ENCODE data around the gene NME7. TPM values are rescaled to one million over a fixed set of nuclear protein-coding genes. Genes with fewer than 3 reads are reported as not detected.
"Not testable (repeated sequence)": the region's sequence is repeated elsewhere in the genome, so short reads cannot be mapped to it uniquely, and the experiment has no call there.

Gene NME7
- polyA plus RNA-seq, 4 donors, result 2.2 to 18.8 (median 8.8) TPM

DNA sequence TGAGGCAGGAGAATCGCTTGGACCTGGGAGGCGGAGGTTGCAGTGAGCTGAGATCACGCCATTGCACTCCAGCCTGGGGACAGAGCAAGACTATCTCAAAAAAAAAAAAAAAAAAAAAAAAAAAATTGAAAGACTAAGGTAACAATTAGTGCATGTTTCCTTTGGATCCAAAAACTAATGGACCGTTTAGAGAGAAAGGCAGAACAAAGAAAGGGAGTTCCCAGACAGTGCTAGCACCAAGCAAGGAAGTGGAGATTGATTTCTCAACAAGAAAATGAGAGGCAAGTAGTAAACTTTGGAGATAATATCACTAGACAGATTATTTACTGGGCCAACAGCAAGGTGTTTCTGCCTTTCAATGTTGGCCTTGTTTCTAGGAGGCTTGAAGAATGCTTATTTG, 236.9 kb downstream of the NME7 start:
- 78 to 86% (median 79%) methylated on average over 4 of the region's 4 CpGs for WGBS, 3 donors
- H3K27me3 ChIP-seq (ENCODE audit: control insufficient read depth in 3 of 3, insufficient read depth in 3 of 3, low read length in 3 of 3), result no peaks in the 10 kb centered on the region
- no peak overlapping the region for H3K27ac ChIP-seq (ENCODE audit: low read depth in 1 of 3, low read length in 2 of 3)
- peaks cover 0 to 2% (median 0%) of the 10 kb centered on the region in 3 donors for H3K4me1 ChIP-seq (ENCODE audit: control insufficient read depth in 3 of 3, insufficient read depth in 2 of 3, low read depth in 1 of 3, low read length in 2 of 3)
- no peak for DNase-seq
- no peaks in the 10 kb centered on the region for H3K9me3 ChIP-seq (ENCODE audit: control insufficient read depth in 2 of 2, insufficient read depth in 1 of 2, low read depth in 1 of 2, low read length in 1 of 2)
- no peak overlapping the region for H3K4me3 ChIP-seq (ENCODE audit: low read depth in 1 of 3, low read length in 3 of 3)
- FAIRE-seq, result no peak
- peaks cover 15 to 32% (median 18%) of the 10 kb centered on the region in 3 donors for H3K36me3 ChIP-seq (ENCODE audit: control insufficient read depth in 3 of 3, insufficient read depth in 2 of 3, low read depth in 1 of 3, low read length in 3 of 3)

- Histone ChIP-seq H3K4me1 (ENCODE audit: control insufficient read depth in 3 of 3, insufficient read depth in 2 of 3, low read depth in 1 of 3, low read length in 2 of 3) (peaks cover 0 to 2% (median 0%) of the 10 kb centered on the region in 3 donors), H3K36me3 (ENCODE audit: control insufficient read depth in 3 of 3, insufficient read depth in 2 of 3, low read depth in 1 of 3, low read length in 3 of 3) (peaks cover 20 to 38% (median 21%) of the 10 kb centered on the region in 3 donors), H3K27ac (ENCODE audit: low read depth in 1 of 3, low read length in 2 of 3) (no peak overlapping the region), H3K9me3 (ENCODE audit: control insufficient read depth in 2 of 2, insufficient read depth in 1 of 2, low read depth in 1 of 2, low read length in 1 of 2) (no peaks in the 10 kb centered on the region), H3K4me3 (ENCODE audit: low read depth in 1 of 3, low read length in 3 of 3) (no peak overlapping the region), H3K27me3 (ENCODE audit: control insufficient read depth in 3 of 3, insufficient read depth in 3 of 3, low read length in 3 of 3) (no peaks in the 10 kb centered on the region)
- DNase-seq, result no peak
- no peak for FAIRE-seq
- WGBS, 3 donors, result 54 to 66% (median 57%) methylated on average over 6 of the region's 6 CpGs
Observed at GRCh38 chr1:169129109-169129784, 238.3 kb downstream of the NME7 start.

- no peaks in the 10 kb centered on the region for H3K27me3 ChIP-seq (ENCODE audit: control insufficient read depth in 3 of 3, insufficient read depth in 3 of 3, low read length in 3 of 3)
- H3K4me1 ChIP-seq (ENCODE audit: control insufficient read depth in 3 of 3, insufficient read depth in 2 of 3, low read depth in 1 of 3, low read length in 2 of 3), result peaks cover 0 to 2% (median 0%) of the 10 kb centered on the region in 3 donors
- peaks cover 20 to 39% (median 21%) of the 10 kb centered on the region in 3 donors for H3K36me3 ChIP-seq (ENCODE audit: control insufficient read depth in 3 of 3, insufficient read depth in 2 of 3, low read depth in 1 of 3, low read length in 3 of 3)
- H3K27ac ChIP-seq (ENCODE audit: low read depth in 1 of 3, low read length in 2 of 3), result no peak overlapping the region
- 56 to 70% (median 60%) methylated on average over 2 of the region's 2 CpGs for WGBS, 3 donors
- H3K4me3 ChIP-seq (ENCODE audit: low read depth in 1 of 3, low read length in 3 of 3), result no peak overlapping the region
- no peak for FAIRE-seq
- DNase-seq, result no peak
- H3K9me3 ChIP-seq (ENCODE audit: control insufficient read depth in 2 of 2, insufficient read depth in 1 of 2, low read depth in 1 of 2, low read length in 1 of 2), result no peaks in the 10 kb centered on the region
Observed at GRCh38 chr1:169128562-169128961, 239.0 kb downstream of the NME7 start.

GRCh38 chr1:169127305-169127704, 240.3 kb downstream of the NME7 start:
- 47 to 70% (median 48%) methylated on average over 3 of the region's 3 CpGs for WGBS, 3 donors

GRCh38 chr1:169126335-169126734, 241.3 kb downstream of the NME7 start:
- peak overlapping the region in 1 of 3 donors; percentile 29 for H3K4me3 ChIP-seq (ENCODE audit: low read depth in 1 of 3, low read length in 3 of 3)
- WGBS, 3 donors, result 83 to 89% (median 86%) methylated on average over 3 of the region's 3 CpGs
- no peak for FAIRE-seq
- H3K4me1 ChIP-seq (ENCODE audit: control insufficient read depth in 3 of 3, insufficient read depth in 2 of 3, low read depth in 1 of 3, low read length in 2 of 3), result peaks cover 0 to 2% (median 0%) of the 10 kb centered on the region in 3 donors
- H3K9me3 ChIP-seq (ENCODE audit: control insufficient read depth in 2 of 2, insufficient read depth in 1 of 2, low read depth in 1 of 2, low read length in 1 of 2), result no peaks in the 10 kb centered on the region
- H3K36me3 ChIP-seq (ENCODE audit: control insufficient read depth in 3 of 3, insufficient read depth in 2 of 3, low read depth in 1 of 3, low read length in 3 of 3), result peaks cover 20 to 38% (median 30%) of the 10 kb centered on the region in 3 donors
- no peak for DNase-seq
- H3K27ac ChIP-seq (ENCODE audit: low read depth in 1 of 3, low read length in 2 of 3), result no peak overlapping the region
- H3K27me3 ChIP-seq (ENCODE audit: control insufficient read depth in 3 of 3, insufficient read depth in 3 of 3, low read length in 3 of 3), result no peaks in the 10 kb centered on the region

More at GRCh38 chr1:169127305-169127704, 240.3 kb downstream of the NME7 start:
- Histone ChIP-seq H3K27me3 (ENCODE audit: control insufficient read depth in 3 of 3, insufficient read depth in 3 of 3, low read length in 3 of 3) (no peaks in the 10 kb centered on the region), H3K36me3 (ENCODE audit: control insufficient read depth in 3 of 3, insufficient read depth in 2 of 3, low read depth in 1 of 3, low read length in 3 of 3) (peaks cover 20 to 39% (median 21%) of the 10 kb centered on the region in 3 donors), H3K4me3 (ENCODE audit: low read depth in 1 of 3, low read length in 3 of 3) (no peak overlapping the region), H3K4me1 (ENCODE audit: control insufficient read depth in 3 of 3, insufficient read depth in 2 of 3, low read depth in 1 of 3, low read length in 2 of 3) (peaks cover 0 to 2% (median 0%) of the 10 kb centered on the region in 3 donors), H3K9me3 (ENCODE audit: control insufficient read depth in 2 of 2, insufficient read depth in 1 of 2, low read depth in 1 of 2, low read length in 1 of 2) (no peaks in the 10 kb centered on the region), H3K27ac (ENCODE audit: low read depth in 1 of 3, low read length in 2 of 3) (no peak overlapping the region)
- no peak for FAIRE-seq
- DNase-seq, result no peak

GRCh38 chr1:169125597-169125996, 242.0 kb downstream of the NME7 start:
- not testable (repeated sequence) for H3K27ac ChIP-seq (ENCODE audit: low read depth in 1 of 3, low read length in 2 of 3); H3K4me3 ChIP-seq (ENCODE audit: low read depth in 1 of 3, low read length in 3 of 3); H3K9me3 ChIP-seq (ENCODE audit: control insufficient read depth in 2 of 2, insufficient read depth in 1 of 2, low read depth in 1 of 2, low read length in 1 of 2); FAIRE-seq; H3K27me3 ChIP-seq (ENCODE audit: control insufficient read depth in 3 of 3, insufficient read depth in 3 of 3, low read length in 3 of 3); DNase-seq; H3K4me1 ChIP-seq (ENCODE audit: control insufficient read depth in 3 of 3, insufficient read depth in 2 of 3, low read depth in 1 of 3, low read length in 2 of 3)
- 74 to 83% (median 78%) methylated on average over 6 of the region's 6 CpGs for WGBS, 3 donors
- peaks cover 17 to 32% (median 27%) of the 10 kb centered on the region in 3 donors for H3K36me3 ChIP-seq (ENCODE audit: control insufficient read depth in 3 of 3, insufficient read depth in 2 of 3, low read depth in 1 of 3, low read length in 3 of 3)

- FAIRE-seq (no peak), DNase-seq (peak in 1 of 2 donors; percentile 42)
- H3K36me3 ChIP-seq (ENCODE audit: control insufficient read depth in 3 of 3, insufficient read depth in 2 of 3, low read depth in 1 of 3, low read length in 3 of 3), result peaks cover 17 to 30% (median 29%) of the 10 kb centered on the region in 3 donors
- 20 to 64% (median 32%) methylated on average over 2 of the region's 2 CpGs for WGBS, 3 donors
- no peak overlapping the region for H3K4me3 ChIP-seq (ENCODE audit: low read depth in 1 of 3, low read length in 3 of 3)
- H3K9me3 ChIP-seq (ENCODE audit: control insufficient read depth in 2 of 2, insufficient read depth in 1 of 2, low read depth in 1 of 2, low read length in 1 of 2), result no peaks in the 10 kb centered on the region
- no peak overlapping the region for H3K27ac ChIP-seq (ENCODE audit: low read depth in 1 of 3, low read length in 2 of 3)
- H3K27me3 ChIP-seq (ENCODE audit: control insufficient read depth in 3 of 3, insufficient read depth in 3 of 3, low read length in 3 of 3), result no peaks in the 10 kb centered on the region
- H3K4me1 ChIP-seq (ENCODE audit: control insufficient read depth in 3 of 3, insufficient read depth in 2 of 3, low read depth in 1 of 3, low read length in 2 of 3), result peaks cover 0 to 5% (median 0%) of the 10 kb centered on the region in 3 donors
Observed at GRCh38 chr1:169124459-169124858, 243.1 kb downstream of the NME7 start.

DNA sequence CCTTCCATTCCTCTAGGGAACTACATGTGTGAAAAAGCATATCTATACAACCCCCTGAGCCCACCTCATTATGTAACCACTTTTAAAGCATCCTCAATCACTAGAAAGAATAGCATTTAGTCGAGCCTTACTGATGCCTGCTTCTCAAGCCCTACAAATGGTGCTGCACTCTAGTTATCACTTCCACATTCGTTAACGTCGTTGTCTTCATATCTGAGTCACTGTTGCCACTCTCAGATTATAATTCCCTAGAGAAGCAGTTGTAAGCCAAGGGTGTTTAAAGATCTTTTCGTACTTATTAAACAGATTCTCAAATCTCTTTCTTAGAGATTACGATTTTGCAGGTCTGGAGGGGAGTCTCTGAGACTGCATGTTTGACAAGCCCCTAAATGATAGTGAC, 244.6 kb downstream of the NME7 start:
- no peaks in the 10 kb centered on the region for H3K9me3 ChIP-seq (ENCODE audit: control insufficient read depth in 2 of 2, insufficient read depth in 1 of 2, low read depth in 1 of 2, low read length in 1 of 2)
- no peak overlapping the region for H3K27ac ChIP-seq (ENCODE audit: low read depth in 1 of 3, low read length in 2 of 3)
- no peak for FAIRE-seq
- H3K4me3 ChIP-seq (ENCODE audit: low read depth in 1 of 3, low read length in 3 of 3), result no peak overlapping the region
- peaks cover 8 to 34% (median 26%) of the 10 kb centered on the region in 3 donors for H3K36me3 ChIP-seq (ENCODE audit: control insufficient read depth in 3 of 3, insufficient read depth in 2 of 3, low read depth in 1 of 3, low read length in 3 of 3)
- H3K4me1 ChIP-seq (ENCODE audit: control insufficient read depth in 3 of 3, insufficient read depth in 2 of 3, low read depth in 1 of 3, low read length in 2 of 3), result peaks cover 2 to 5% (median 3%) of the 10 kb centered on the region in 3 donors
- WGBS, 3 donors, result 32 to 56% (median 49%) methylated on average over 6 of the region's 6 CpGs
- no peak for DNase-seq
- no peaks in the 10 kb centered on the region for H3K27me3 ChIP-seq (ENCODE audit: control insufficient read depth in 3 of 3, insufficient read depth in 3 of 3, low read length in 3 of 3)

Data from small intestine (tissue), 7 donors.